Endothelial cell of umbilical vein (primary cell): ENCODE data around the gene SHISA5. TPM values are rescaled to one million over a fixed set of nuclear protein-coding genes. Genes with fewer than 3 reads are reported as not detected.
"Not testable (repeated sequence)": the region's sequence is repeated elsewhere in the genome, so short reads cannot be mapped to it uniquely, and the experiment has no call there.

Experiments
- BruUV-seq: library from RNA; stranded (reverse); fragments of 400-500 nt; replicated peaks from 2 replicates; lab custom pipeline; 2021; lab: Mats Ljungman, UMichigan
- CTCF ChIA-PET: fragments of 300-600, 350-600 bp; sonication (Branson Sonifier 250); formaldehyde crosslinking; loops from one replicate; lab custom pipeline; 2021; ENCODE audit warnings: antibody characterized with exemption, inconsistent platforms; lab: Charles Lee
- POLR2A ChIA-PET: fragments of 300-600, 350-600 bp; sonication (Branson Sonifier 250); formaldehyde crosslinking; loops from one replicate; lab custom pipeline; 2021; ENCODE audit warnings: antibody characterized with exemption, inconsistent platforms; lab: Charles Lee
- DNase-seq: peaks from one replicate; pipeline ENCODE4 v3.0.0-alpha.2; 2011; ENCODE audit warnings: low read depth, low spot score
- FAIRE-seq: peaks from 2 replicates; lab custom pipeline; 2011; peaks lifted over from hg19 to GRCh38; lab: Jason Lieb, UNC
- H2AFZ ChIP-seq: 2 replicates; pipeline ENCODE4 v1.6.0; 2012; ENCODE audit warnings: low read depth, low read length, control low read depth, inconsistent platforms
- H3K27ac ChIP-seq: 2 replicates; pipeline ENCODE4 v1.5.1; 2011; ENCODE audit warnings: low read depth, mild to moderate bottlenecking, control low read depth, low read length, moderate library complexity; ENCODE audit not compliant: insufficient read depth
- H3K27me3 ChIP-seq, 2 experiments: 2 replicates each; pipeline versions ENCODE4 v1.6.0 to v1.6.1; 2011; ENCODE audit warnings: low read length in 2 of 2, mixed read lengths in 1 of 2; ENCODE audit not compliant: control insufficient read depth in 2 of 2, insufficient read depth in 2 of 2
- H3K36me3 ChIP-seq, 2 experiments: 2 replicates in 1 of 2; 3 replicates in 1 of 2; pipeline ENCODE4 v1.5.1; 2011; ENCODE audit warnings: low read length in 2 of 2, mild to moderate bottlenecking in 1 of 2, moderate library complexity in 1 of 2; ENCODE audit not compliant: control insufficient read depth in 2 of 2, insufficient read depth in 2 of 2; ENCODE audit errors: extremely low read depth in 1 of 2
- H3K4me1 ChIP-seq: 3 replicates; pipeline ENCODE4 v1.5.1; 2011; ENCODE audit warnings: mild to moderate bottlenecking, low read length; ENCODE audit not compliant: control insufficient read depth, insufficient read depth; ENCODE audit errors: extremely low read depth
- H3K4me2 ChIP-seq: 2 replicates; pipeline ENCODE4 v1.6.1; 2011; ENCODE audit warnings: low read length, control low read depth, mixed read lengths; ENCODE audit not compliant: insufficient read depth
- H3K4me3 ChIP-seq, 3 experiments: fragments of 200-600 bp in 1 of 3; sonication (generic), shearing (Covaris generic) in 1 of 3; replicated peaks in 1 of 3; 2 replicates each; pipeline ENCODE4 v1.5.1; 2011 to 2016; ENCODE audit warnings: control low read depth in 3 of 3, low read length in 3 of 3, mild to moderate bottlenecking in 2 of 3, inconsistent platforms in 1 of 3, low read depth in 1 of 3, moderate library complexity in 1 of 3; ENCODE audit not compliant: insufficient read depth in 1 of 3
- H3K79me2 ChIP-seq: 2 replicates; pipeline ENCODE4 v1.6.0; 2012; ENCODE audit warnings: low read length, inconsistent platforms; ENCODE audit not compliant: control insufficient read depth, insufficient read depth
- H3K9ac ChIP-seq: replicated peaks from 2 replicates; pipeline ENCODE3; 2011; ENCODE audit warnings: low read length, control low read depth; ENCODE audit not compliant: insufficient read depth; ENCODE audit errors: extremely low read depth
- H3K9me1 ChIP-seq: replicated peaks from 3 replicates; pipeline ENCODE4 v1.6.0; 2011; ENCODE audit warnings: mild to moderate bottlenecking, low read length; ENCODE audit not compliant: control insufficient read depth, insufficient read depth; ENCODE audit errors: extremely low read depth
- H3K9me3 ChIP-seq: replicated peaks from 2 replicates; pipeline ENCODE4 v1.5.1; 2012; ENCODE audit warnings: low read length, inconsistent platforms; ENCODE audit not compliant: control insufficient read depth, insufficient read depth
- H4K20me1 ChIP-seq: replicated peaks from 2 replicates; pipeline ENCODE3; 2011; ENCODE audit warnings: mild to moderate bottlenecking, low read length; ENCODE audit not compliant: control insufficient read depth, insufficient read depth; ENCODE audit errors: extremely low read depth
- EZH2 ChIP-seq: IDR thresholded peaks from 2 replicates; pipeline ENCODE4 v1.6.1; 2012; ENCODE audit warnings: borderline replicate concordance, low read depth, mild to moderate bottlenecking, moderate library complexity, low read length, inconsistent platforms; ENCODE audit not compliant: severe bottlenecking
- FOS ChIP-seq: IDR thresholded peaks from 2 replicates; pipeline ENCODE4 v1.6.1; 2011; ENCODE audit warnings: mild to moderate bottlenecking, low read length, moderate library complexity, borderline replicate concordance; ENCODE audit not compliant: insufficient read depth
- GATA2 ChIP-seq: IDR thresholded peaks from 2 replicates; pipeline ENCODE4 v1.7.0; 2011; ENCODE audit warnings: low read depth, mild to moderate bottlenecking, moderate library complexity, mixed read lengths, low read length; ENCODE audit not compliant: insufficient read length, insufficient read depth
- JUN ChIP-seq: IDR thresholded peaks from 2 replicates; pipeline ENCODE4 v1.6.1; 2011; ENCODE audit warnings: borderline replicate concordance, low read depth; ENCODE audit not compliant: insufficient read length, insufficient read depth
- MYC ChIP-seq: IDR thresholded peaks from one replicate; pipeline ENCODE4 v1.6.1; 2011; ENCODE audit warnings: mild to moderate bottlenecking, low read depth, low read length
- POLR2A ChIP-seq: IDR thresholded peaks from 2 replicates; pipeline ENCODE4 v1.6.1; 2012; ENCODE audit warnings: low read depth, mild to moderate bottlenecking, control low read depth, low read length
- POLR2AphosphoS5 ChIP-seq: IDR thresholded peaks from 2 replicates; pipeline ENCODE4 v1.6.1; 2012; ENCODE audit warnings: low read depth, mild to moderate bottlenecking, control low read depth, low read length, moderate library complexity; ENCODE audit not compliant: insufficient read depth
- dilution Hi-C: fragments of 300-500 bp; cut with MboI; formaldehyde crosslinking; loops from one replicate; pipeline ENCODE4 v1.15.0; 2019; ENCODE audit warnings: low sequenced_read_pairs; ENCODE audit not compliant: extremely low pct_ligation_motif_present
- intact Hi-C: fragments of 100-400 bp; cut with micrococcal nuclease; formaldehyde crosslinking; loops from one replicate; pipeline ENCODE4 v1.10.0; 2022
- polyA plus RNA-seq, 4 experiments: library from polyadenylated mRNA; depleted of rRNA in 3 of 4; stranded (reverse) in 3 of 4; unstranded in 1 of 4; fragments of >200 nt; gene quantifications; 2 replicates each; pipeline versions ENCODE4 v1.2.1 to v1.2.3, GENCODE V29; 2011 to 2012; ENCODE audit warnings: missing spikeins in 1 of 4
- total RNA-seq: library from RNA; stranded (reverse); gene quantifications from 2 replicates; pipeline ENCODE4 v1.2.3, GENCODE V29; 2021
- TF ChIP-seq, protein P1 (sequence below): IDR thresholded peaks from 2 replicates; pipeline ENCODE4 v1.6.1; 2011; ENCODE audit not compliant: insufficient read depth, insufficient read length
- TF ChIP-seq, protein P2 (sequence below), 2 donors: IDR thresholded peaks; 1 replicate in 1 of 2; 2 replicates in 1 of 2; pipeline ENCODE4 v1.5.1; 2011; ENCODE audit warnings: low read length in 2 of 2, mild to moderate bottlenecking in 2 of 2, moderate library complexity in 2 of 2, control low read depth in 1 of 2, inconsistent platforms in 1 of 2, low read depth in 1 of 2; ENCODE audit not compliant: insufficient read depth in 1 of 2; ENCODE audit errors: extremely low read depth in 1 of 2

The SHISA5 gene
- total and polyA plus RNA-seq, 2 donors (not counting 3 experiments of a cell fraction or from before 2014, with no cell fraction given) = 205 to 320 TPM

DNA sequence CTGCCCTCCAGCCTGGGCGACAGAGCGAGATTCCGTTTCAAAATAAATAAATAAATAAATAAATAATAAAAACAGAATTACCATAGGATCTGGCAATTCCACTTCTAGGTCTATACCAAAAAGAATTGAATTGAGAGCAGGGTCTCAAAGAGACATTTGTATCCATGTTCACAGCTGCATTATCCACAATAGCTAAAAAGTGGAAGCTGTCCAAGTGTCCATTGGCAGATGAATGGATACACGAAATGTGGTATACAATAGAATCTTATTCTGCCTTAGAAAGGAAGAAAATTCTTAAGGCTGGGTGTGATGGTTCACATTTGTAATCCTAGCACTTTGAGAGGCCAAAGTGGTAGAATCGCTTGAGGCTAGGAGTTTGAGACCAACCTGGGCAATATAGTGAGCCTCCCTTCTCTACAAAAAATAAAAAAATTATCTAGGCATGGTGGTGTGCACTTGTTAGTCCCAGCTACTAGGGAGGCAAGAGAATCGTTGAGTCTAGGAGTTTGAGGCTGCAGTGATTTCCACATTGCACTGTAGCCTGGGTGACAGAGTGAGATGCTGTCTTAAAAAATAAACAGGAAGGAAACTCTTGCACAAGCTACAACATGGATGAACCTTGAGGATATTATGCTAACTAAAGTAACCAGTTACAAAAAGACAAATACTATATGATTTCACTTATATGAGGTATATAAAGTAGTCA lies 28.4 kb upstream of the SHISA5 start:
- no TSS peak for BruUV-seq
- Histone ChIP-seq H3K27me3 (no peaks in the 10 kb centered on the region), H3K36me3 (no peaks in the 10 kb centered on the region), H3K4me3 (no peak overlapping the region), H2AFZ (no peak overlapping the region), H3K9me3 (no peaks in the 10 kb centered on the region), H3K9me1 (no peaks in the 10 kb centered on the region), H3K9ac (no peak overlapping the region), H3K27ac (no peak overlapping the region), H3K4me2 (no peak overlapping the region), H4K20me1 (no peaks in the 10 kb centered on the region), H3K79me2 (no peaks in the 10 kb centered on the region), H3K4me1 (no peaks in the 10 kb centered on the region)
- ChIA-PET POLR2A (no interaction called here), CTCF (interaction anchor here (1.5 to 2.1 kb wide), 3 partner anchors 10 to 23 kb away, joined by 3 to 5 read pairs (median 4); no protein-coding TSS in a partner anchor)
- no peak for FAIRE-seq
- dilution Hi-C loops = no loop called here
- DNase-seq = no peak
- TF ChIP-seq POLR2AphosphoS5 = no peak
- no peak for TF ChIP-seq GATA2
- TF ChIP-seq, protein P1, sequence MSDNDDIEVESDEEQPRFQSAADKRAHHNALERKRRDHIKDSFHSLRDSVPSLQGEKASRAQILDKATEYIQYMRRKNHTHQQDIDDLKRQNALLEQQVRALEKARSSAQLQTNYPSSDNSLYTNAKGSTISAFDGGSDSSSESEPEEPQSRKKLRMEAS = no peak
- TF ChIP-seq EZH2 = no peak
- no peak for TF ChIP-seq POLR2A
- TF ChIP-seq FOS = no peak
- TF ChIP-seq, protein P2, sequence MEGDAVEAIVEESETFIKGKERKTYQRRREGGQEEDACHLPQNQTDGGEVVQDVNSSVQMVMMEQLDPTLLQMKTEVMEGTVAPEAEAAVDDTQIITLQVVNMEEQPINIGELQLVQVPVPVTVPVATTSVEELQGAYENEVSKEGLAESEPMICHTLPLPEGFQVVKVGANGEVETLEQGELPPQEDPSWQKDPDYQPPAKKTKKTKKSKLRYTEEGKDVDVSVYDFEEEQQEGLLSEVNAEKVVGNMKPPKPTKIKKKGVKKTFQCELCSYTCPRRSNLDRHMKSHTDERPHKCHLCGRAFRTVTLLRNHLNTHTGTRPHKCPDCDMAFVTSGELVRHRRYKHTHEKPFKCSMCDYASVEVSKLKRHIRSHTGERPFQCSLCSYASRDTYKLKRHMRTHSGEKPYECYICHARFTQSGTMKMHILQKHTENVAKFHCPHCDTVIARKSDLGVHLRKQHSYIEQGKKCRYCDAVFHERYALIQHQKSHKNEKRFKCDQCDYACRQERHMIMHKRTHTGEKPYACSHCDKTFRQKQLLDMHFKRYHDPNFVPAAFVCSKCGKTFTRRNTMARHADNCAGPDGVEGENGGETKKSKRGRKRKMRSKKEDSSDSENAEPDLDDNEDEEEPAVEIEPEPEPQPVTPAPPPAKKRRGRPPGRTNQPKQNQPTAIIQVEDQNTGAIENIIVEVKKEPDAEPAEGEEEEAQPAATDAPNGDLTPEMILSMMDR (IDR thresholded peaks at IDR 0.05; ENCODE audit: extremely low read depth in 1 of 2, insufficient read depth in 1 of 2, low read depth in 1 of 2, low read length in 2 of 2) = no peak
- no peak for TF ChIP-seq JUN
- no peak for TF ChIP-seq MYC
- intact Hi-C loops = no loop called here

DNA sequence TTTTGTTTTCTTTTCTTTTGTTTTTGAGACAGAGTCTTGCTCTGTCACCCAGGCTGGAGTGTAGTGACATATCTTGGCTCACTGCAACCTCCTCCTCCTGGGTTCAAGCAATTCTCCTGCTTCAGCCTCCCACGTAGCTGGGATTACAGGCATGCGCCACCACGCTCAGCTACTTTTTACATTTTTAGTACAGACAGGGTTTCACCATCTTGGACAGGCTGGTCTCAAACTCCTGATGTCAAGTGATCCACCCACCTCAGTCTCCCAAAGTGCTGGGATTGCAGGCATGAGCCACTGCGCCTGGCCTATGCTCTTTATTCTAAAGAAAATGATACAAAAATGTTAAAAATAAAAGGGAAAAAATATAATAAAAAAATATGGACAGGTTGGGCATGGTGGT lies 26.7 kb upstream of the SHISA5 start:
- BruUV-seq = not testable (repeated sequence)

More for the DNA sequence above, 26.7 kb upstream of the SHISA5 start:
- POLR2A ChIA-PET, H3K9ac ChIP-seq, H3K4me3 ChIP-seq, intact Hi-C loops, H3K79me2 ChIP-seq, H3K4me2 ChIP-seq, H3K4me1 ChIP-seq, H3K27me3 ChIP-seq, DNase-seq, H3K36me3 ChIP-seq, dilution Hi-C loops, H3K9me3 ChIP-seq, H2AFZ ChIP-seq, H3K27ac ChIP-seq, H4K20me1 ChIP-seq, H3K9me1 ChIP-seq: not testable (repeated sequence)
- FAIRE-seq = peak; percentile 31
- CTCF ChIA-PET = interaction anchor here (0.8 to 1.1 kb wide), 2 partner anchors 11 to 94 kb away, joined by 3 read pairs; no protein-coding TSS in a partner anchor
